ENCODE data around the gene FCGR3A.
"Not testable (repeated sequence)": the region's sequence is repeated elsewhere in the genome, so short reads cannot be mapped to it uniquely, and the experiment has no call there.

- not testable (repeated sequence) for TF ChIP-seq CTCF (IDR thresholded peaks at IDR 0.05; ENCODE audit: low read depth, low read length); EZH2phosphoT487 (IDR thresholded peaks at IDR 0.05; ENCODE audit: low read depth)
Measured at GRCh38 chr1:161547995-161548741, 1.4 kb downstream of the FCGR3A start.
